ENCODE measurements around the gene CDRT15L2.
"Not testable (repeated sequence)": the region's sequence is repeated elsewhere in the genome, so short reads cannot be mapped to it uniquely, and the experiment has no call there.

CDRT15L2 gene

GRCh38 chr17:20579424-20579823, at the start of gene CDRT15L2:
Gene CDRT15L2, plus strand, starts transcription at chr17:20579724. Its CDS starts 20 bp downstream, at chr17:20579744.
- not testable (repeated sequence) for DNase-seq

DNA sequence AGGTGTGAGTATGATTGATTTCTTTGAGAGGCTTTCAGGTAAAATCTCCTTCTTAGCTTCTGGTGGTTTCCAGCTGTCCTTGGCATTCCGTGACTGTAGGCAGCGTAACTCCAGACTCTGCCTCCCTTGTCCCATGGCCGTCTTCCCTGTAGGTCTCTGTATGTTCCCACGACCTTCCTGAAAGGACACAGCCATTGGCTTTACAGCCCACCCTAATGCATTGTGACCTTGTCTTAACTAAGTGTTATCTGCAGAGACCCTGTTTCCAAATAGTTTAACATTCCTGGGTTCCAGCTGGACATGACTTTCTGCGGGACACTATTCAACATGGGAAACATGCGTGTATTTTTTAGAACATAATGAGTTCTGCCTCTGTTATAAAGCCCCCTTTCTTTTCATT, 49.4 kb upstream of the CDRT15L2 start:
- DNase-seq, result not testable (repeated sequence)

DNA sequence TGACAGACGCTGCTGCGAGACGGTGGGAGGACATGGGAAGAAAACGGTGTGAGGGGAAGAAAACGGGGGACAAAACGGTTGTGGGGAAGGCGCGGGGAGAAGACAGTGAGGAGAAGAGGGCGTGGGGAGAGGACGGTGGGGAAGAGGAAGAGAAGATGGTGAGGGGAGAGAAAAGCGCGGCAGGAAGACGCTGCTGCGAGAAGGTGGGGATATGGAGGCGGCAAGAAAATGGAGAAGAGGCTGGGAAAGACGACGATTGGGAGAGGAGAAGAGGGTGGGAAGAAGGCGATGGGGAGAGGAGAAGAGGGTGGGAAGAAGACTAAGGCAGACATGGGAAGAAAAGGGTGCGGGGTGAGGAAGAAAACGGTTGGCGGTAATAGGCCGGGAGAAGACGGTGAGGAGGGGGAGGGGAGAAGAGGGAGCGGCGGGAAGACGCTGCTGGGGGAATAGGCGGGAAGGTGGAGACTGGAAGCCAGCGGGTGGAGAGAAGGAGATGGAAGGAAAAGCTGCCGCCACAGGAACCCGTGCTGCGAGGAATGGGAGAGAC, 46.9 kb upstream of the CDRT15L2 start:
- not testable (repeated sequence) for DNase-seq

GRCh38 chr17:20533206-20533605, 46.3 kb upstream of the CDRT15L2 start:
- DNase-seq, result not testable (repeated sequence)

DNA sequence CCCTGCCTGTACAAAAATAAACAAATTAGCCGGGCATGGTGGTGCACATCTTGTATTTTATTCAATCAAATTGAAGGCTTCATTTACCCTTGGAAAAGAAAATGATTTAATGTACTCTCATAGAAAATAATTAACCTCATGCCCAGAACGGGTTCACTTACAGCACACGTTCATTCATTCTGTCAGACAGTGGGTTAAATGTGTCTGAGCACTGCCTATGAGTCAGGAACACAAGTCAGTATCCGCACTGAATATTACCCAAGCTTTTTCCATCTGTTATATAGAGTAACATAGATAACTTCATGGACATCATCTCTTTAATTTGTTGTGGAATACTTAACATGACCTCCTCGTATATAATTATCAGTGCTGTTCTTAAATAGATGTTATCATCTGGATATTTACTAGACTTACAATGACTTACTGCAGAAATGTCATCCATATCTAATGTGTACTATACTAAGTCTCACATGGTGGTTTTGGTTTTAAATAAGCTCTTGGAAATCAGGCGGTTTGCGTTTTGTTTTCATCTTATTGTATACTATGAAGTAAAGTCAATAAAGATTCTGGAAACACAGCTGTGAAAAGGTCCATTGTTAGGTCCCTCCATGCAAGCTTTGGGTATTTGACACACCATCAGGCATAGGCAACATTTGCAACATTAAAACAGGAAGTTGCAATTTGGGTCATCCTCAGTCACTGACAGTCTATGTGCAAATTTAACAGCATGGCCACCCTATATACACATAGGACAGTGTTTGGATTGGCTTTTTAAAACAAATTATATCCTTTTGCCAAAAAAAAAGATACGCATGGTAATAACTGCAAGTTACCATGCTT, 44.6 kb upstream of the CDRT15L2 start:
- not testable (repeated sequence) for DNase-seq

DNA sequence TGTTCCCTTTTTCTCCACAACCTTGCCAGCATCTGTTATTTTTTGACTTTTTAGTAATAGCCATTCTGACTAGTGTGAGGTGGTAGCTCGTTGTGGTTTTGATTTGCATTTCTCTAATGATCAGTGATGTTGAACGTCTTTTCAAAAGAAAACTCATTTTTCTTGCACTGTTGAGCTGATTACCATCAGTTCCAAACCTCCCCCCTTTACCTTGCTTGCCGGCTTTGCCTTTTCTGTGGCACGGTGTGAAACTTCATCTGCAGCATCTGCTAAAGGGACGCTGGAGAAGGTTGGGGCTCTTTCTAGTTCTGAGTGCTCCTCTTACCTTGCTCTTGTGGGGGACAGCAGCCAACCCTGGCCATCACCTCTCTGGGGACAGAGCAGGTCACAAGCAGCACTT, 39.1 kb upstream of the CDRT15L2 start:
- not testable (repeated sequence) for DNase-seq

DNA sequence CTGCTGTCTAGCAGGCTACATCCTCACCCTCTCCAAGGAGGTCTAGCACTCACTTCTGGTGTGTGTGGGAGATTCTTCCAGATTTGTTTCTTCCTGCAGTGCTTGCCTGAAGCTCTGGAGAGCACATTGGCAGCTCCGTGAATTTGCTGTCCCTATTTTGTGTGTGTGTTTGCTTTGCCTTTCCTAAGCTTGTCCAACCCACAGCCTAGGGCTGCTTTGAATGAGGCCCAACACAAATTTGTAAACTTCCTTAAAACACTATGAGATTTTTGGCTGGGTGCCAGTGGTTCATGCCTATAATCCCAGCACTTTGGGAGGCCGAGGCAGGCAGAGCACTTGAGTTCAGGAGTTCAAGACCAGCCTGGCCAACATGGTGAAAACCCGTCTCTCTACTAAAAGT, 38.7 kb upstream of the CDRT15L2 start:
- not testable (repeated sequence) for DNase-seq

- not testable (repeated sequence) for DNase-seq
These were observed 37.5 kb upstream of the CDRT15L2 start for GRCh38 chr17:20541853-20542546.

GRCh38 chr17:20547923-20548322, 31.6 kb upstream of the CDRT15L2 start:
- DNase-seq, result not testable (repeated sequence)

DNA sequence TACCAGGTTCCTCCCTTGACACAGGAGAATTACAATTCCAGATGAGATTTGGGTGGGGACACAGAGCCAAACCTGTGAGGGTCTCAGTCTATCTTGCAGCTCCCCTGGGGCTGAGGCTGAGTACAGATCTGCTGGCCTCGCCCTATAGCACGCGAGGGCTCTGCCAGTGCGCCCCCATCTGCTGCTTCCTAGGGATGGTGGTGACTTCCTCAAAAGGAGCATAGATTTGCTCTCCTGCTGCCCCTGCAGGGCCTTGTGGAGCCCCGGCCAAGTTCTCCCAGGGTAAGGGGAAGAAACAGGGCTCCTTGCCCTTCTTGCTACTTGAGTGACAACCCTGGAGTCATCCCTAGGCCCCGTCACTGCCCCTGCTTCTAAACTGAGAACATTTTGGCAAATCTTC, 26.6 kb upstream of the CDRT15L2 start:
- DNase-seq, result not testable (repeated sequence)

DNA sequence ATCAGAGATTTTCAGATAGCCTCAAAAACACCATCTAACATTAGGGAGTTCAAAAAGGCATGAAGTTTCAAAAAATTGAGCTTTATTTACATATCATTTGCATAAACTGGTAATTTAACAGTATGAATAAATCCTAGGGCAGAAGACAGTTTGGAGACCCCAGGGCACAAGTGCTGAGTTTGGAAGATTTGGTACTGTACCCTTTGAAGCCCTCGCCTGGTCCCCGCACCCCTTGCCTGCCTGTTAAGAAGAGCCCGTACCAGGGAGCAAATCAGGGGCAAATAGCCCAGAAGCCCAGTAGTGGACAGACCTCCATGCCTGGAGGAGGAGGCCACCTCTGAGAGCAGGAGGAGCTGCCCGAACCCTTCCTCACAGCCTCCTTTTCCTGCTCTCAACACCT, 24.8 kb upstream of the CDRT15L2 start:
- not testable (repeated sequence) for DNase-seq

- DNase-seq, result not testable (repeated sequence)
These were observed 24.2 kb upstream of the CDRT15L2 start for GRCh38 chr17:20555135-20556010.

DNA sequence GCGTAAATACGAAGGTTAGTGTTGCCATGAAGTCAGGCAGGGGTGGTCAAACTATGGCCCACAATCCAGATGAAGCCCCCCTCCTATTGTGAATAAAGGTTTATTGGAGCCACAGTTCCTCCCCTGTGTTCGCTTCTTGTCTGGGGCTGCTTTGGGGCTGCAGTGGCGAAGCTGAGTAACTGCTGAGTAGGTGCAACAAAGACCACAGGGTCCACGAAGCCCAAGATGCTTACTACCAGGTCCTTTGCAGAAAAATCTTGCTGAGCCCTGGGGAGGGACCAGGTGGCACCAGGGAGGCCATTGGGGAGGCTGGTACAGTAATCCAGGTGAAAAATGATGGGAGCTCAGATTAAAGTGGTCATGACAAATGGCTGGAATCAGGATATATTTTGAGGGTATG, 21.4 kb upstream of the CDRT15L2 start:
- not testable (repeated sequence) for DNase-seq

- DNase-seq, result not testable (repeated sequence)
These were observed 20.5 kb upstream of the CDRT15L2 start for GRCh38 chr17:20559018-20559417.

DNA sequence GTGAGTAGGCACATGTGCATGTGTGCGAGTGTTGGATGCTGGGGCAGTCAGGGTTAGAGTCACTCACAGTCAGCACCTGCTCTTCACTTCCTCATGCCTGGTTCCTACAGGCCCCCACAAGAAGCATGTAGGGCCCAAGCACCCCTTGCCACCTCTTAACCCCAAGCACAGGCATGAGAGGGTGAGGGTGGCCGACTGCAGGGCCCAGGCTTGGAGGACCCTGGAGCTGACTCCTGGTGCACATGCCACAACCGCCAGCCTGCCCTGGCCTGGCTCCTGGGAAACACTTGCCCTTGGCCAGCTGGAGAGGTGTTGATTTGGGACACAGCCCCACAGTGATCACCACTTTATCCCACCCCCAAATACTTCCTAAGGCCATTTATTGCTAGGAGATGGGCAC, 16.9 kb upstream of the CDRT15L2 start:
- DNase-seq, result no peak

DNA sequence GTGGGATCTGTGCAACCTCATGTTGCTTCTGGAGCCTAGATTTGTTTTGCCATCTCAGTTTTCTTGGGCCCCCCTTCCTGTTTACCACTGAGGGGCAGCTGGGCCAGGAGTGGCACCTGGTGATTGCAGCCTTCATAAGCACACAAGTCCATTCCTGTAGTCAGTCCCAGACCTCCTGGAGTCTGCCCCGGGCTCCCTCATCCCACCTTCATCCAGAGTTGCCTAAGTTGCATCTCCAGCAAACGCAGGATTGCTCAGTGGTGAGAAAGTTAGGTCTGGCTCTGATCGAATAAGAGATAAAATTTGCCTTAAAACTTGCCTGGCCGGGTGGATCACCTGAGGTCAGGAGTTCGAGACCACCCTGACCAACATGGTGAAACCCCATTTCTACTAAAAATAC, 14.3 kb upstream of the CDRT15L2 start:
- DNase-seq, result not testable (repeated sequence)

DNA sequence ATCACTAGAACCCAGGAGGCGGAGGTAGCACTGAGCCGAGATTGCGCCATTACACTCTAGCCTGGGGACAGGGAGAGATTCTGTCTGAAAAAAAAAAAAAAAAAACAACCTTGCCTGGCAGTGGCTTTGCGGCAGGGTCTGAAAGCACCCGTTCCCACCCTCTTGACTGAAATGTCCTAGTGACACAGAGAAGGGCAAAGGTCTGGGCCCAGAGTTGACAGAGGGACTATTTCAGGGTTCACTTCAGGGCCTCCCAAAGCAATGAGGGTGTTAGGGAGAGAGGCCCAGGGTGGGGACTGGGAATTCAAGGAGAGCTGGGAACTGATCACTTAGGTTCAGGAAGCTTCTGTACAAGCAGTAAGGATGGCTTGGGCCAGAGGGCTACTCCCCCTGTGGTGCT, 13.8 kb upstream of the CDRT15L2 start:
- no peak for DNase-seq

DNA sequence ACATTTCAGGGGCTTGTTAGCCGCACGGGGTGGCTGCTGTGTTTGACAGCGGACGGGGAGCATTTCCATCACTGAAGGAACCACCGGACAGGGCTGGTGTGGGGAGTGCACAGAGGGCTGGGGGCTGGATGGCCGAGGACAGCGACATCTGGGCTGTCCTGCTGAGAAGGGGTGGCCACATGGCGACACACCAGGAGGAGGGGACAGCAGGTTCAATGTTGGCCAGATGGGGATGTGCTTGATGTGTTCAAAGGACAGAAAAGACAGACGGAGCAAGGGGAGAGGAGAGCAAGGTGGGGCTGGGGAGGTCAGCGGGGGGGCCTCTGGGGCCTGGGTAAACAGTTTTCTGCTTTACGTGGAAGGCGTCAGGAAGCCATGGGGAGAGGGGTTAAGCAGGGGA, 12.8 kb upstream of the CDRT15L2 start:
- not testable (repeated sequence) for DNase-seq

- not testable (repeated sequence) for DNase-seq
These were observed 12.1 kb upstream of the CDRT15L2 start for GRCh38 chr17:20567421-20567820.

DNA sequence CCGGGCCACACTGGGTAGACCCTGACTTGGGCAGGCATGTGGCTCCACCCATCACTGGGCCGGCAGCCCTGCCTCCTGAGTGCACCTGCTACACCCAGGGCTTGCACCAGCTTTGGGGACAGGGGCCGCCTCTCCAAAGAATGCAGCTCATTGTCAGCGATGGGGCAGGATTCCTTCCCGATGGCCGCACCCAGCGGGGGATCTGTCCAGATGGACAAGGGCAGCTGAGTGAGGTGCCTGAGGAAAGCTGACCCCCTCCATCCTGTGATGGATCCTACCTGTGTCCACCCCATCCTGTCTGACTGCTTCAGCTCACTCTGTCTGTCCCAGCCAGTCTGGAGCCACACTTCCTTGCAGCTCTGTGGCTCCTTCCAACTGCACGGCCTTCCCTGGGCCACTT, 10.9 kb upstream of the CDRT15L2 start:
- not testable (repeated sequence) for DNase-seq

DNA sequence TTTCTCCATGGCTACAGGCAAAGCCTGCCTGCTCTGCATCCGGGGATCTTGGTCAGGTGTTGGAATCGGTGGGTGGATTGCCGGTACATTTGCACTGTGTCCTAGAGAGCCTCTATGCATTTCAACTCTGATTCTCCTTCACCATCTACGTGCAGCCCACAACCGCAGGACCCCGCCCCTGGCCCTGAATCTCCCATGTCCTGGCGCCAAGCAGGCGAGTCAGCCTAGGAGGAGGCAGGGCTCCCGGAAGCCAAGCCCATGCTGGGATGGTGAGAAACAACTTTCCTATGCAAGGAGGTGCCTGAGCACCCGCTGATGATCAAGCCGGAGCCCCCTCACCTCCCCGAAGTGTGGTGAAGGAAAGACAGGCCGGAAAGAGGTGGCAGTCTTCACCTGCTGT, 7.9 kb upstream of the CDRT15L2 start:
- not testable (repeated sequence) for DNase-seq

GRCh38 chr17:20573216-20573615, 6.3 kb upstream of the CDRT15L2 start:
- not testable (repeated sequence) for DNase-seq

DNA sequence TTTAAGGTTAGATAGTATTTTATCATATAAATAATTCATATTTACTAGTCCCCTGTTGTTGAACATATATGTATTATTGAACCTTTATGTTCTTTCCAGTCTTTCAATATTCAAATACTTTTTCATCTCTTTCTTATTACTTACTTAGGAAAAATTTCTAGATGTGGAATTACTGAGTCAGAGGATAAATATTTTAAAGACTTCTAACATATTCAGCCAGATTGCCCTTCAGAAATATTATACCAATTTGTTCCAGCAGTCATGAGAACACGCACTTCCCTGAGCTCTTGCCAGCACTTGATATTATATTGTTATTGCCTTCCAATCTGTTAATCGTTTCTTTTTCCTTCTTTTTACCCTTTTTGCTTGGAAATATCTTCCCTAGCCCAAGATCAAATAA, 4.5 kb upstream of the CDRT15L2 start:
- DNase-seq, result not testable (repeated sequence)
